PC-3 (cell line): ENCODE data around the gene REEP6.

Source experiments
- EZH2 ChIP-seq: fragments of 300-600 bp; sonication (generic); IDR thresholded peaks from one replicate; pipeline ENCODE4 v1.6.1; 2017; ENCODE audit warnings: antibody characterized with exemption, mild to moderate bottlenecking, low read length; ENCODE audit not compliant: unreplicated experiment
- TF ChIP-seq, protein P1 (sequence below): fragments of 300-600 bp; sonication (generic); conservative IDR thresholded peaks from 2 replicates; pipeline ENCODE4 v1.5.1; 2017; ENCODE audit warnings: antibody characterized with exemption, low read depth, mild to moderate bottlenecking, low read length

DNA sequence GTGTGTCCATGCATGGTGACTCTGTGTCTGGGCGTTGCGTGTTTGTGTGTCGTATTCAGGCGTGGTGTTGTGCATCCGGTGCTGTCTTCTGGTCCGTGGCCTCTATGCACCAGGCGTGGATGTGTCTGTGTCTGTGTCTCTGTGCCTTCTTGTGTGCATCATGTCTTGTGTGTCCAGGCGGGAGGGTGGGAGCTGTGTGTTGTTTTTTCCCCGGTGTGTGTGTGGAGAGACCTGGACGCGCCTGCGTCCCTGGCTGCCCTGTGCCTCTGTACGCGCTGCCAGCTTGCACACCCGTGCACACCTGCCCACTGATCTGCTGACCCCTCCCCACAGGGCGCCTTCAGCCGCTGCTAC, 34.0 kb downstream of the REEP6 start:
- TF ChIP-seq, protein P1, sequence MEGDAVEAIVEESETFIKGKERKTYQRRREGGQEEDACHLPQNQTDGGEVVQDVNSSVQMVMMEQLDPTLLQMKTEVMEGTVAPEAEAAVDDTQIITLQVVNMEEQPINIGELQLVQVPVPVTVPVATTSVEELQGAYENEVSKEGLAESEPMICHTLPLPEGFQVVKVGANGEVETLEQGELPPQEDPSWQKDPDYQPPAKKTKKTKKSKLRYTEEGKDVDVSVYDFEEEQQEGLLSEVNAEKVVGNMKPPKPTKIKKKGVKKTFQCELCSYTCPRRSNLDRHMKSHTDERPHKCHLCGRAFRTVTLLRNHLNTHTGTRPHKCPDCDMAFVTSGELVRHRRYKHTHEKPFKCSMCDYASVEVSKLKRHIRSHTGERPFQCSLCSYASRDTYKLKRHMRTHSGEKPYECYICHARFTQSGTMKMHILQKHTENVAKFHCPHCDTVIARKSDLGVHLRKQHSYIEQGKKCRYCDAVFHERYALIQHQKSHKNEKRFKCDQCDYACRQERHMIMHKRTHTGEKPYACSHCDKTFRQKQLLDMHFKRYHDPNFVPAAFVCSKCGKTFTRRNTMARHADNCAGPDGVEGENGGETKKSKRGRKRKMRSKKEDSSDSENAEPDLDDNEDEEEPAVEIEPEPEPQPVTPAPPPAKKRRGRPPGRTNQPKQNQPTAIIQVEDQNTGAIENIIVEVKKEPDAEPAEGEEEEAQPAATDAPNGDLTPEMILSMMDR: no peak
- TF ChIP-seq EZH2: no peak
